Measurements from ENCODE around the gene DAB2IP.

GRCh38 chr9:121645003-121645402 lies 6.4 kb upstream of the DAB2IP start:
- TF ChIP-seq CTCF (conservative IDR thresholded peaks at IDR 0.05) (no peak), ZFX (IDR thresholded peaks at IDR 0.05) (no peak)
